Anterior cingulate cortex (tissue), 58 donors: ENCODE results near the gene DLG2.
A peak's percentile ranks its signal among the peaks of the same experiment; 100 is the strongest.
"Not testable (repeated sequence)": the region's sequence is repeated elsewhere in the genome, so short reads cannot be mapped to it uniquely, and the experiment has no call there.

ENCODE experiments used
- DNase-seq, 58 donors: peaks; one replicate each; lab custom pipeline; 2025; lab: John Stamatoyannopoulos, UW

Gene DLG2

GRCh38 chr11:83454674-83455073, 2172.5 kb downstream of the DLG2 start:
- DNase-seq: no peak

GRCh38 chr11:83449338-83449913, 2177.7 kb downstream of the DLG2 start:
- DNase-seq: no peak

GRCh38 chr11:83448686-83449085, 2178.5 kb downstream of the DLG2 start:
- DNase-seq: no peak

GRCh38 chr11:83443880-83444279, 2183.3 kb downstream of the DLG2 start:
- not testable (repeated sequence) for DNase-seq

- no peak for DNase-seq
Observed at GRCh38 chr11:83441601-83442000, 2185.5 kb downstream of the DLG2 start.

GRCh38 chr11:83441171-83441570, 2186.0 kb downstream of the DLG2 start:
- no peak for DNase-seq

GRCh38 chr11:83438438-83438837, 2188.7 kb downstream of the DLG2 start:
- peak in 1 of 58 donors; percentile 12 for DNase-seq

- DNase-seq: peak in 2 of 58 donors; percentile 10 to 16
Observed at GRCh38 chr11:83437939-83438338, 2189.2 kb downstream of the DLG2 start.

GRCh38 chr11:83436855-83437254, 2190.3 kb downstream of the DLG2 start:
- DNase-seq: no peak

GRCh38 chr11:83434812-83435211, 2192.3 kb downstream of the DLG2 start:
- DNase-seq: not testable (repeated sequence)

GRCh38 chr11:83427943-83428342, 2199.2 kb downstream of the DLG2 start:
- no peak for DNase-seq

GRCh38 chr11:83427501-83427900, 2199.6 kb downstream of the DLG2 start:
- no peak for DNase-seq

GRCh38 chr11:83425137-83425466, 2202.0 kb downstream of the DLG2 start:
- no peak for DNase-seq

- no peak for DNase-seq
Observed at GRCh38 chr11:83424376-83425136, 2202.6 kb downstream of the DLG2 start.

- DNase-seq: not testable (repeated sequence)
Observed at GRCh38 chr11:83422641-83423040, 2204.5 kb downstream of the DLG2 start.

- no peak for DNase-seq
Observed at GRCh38 chr11:83410605-83411565, 2216.3 kb downstream of the DLG2 start.

- DNase-seq: peak in 20 of 58 donors; percentile 1 to 17 (median 4)
Observed at GRCh38 chr11:83409891-83410290, 2217.3 kb downstream of the DLG2 start.

GRCh38 chr11:83409476-83409875, 2217.7 kb downstream of the DLG2 start:
- no peak for DNase-seq

- DNase-seq: no peak
Observed at GRCh38 chr11:83408946-83409345, 2218.2 kb downstream of the DLG2 start.
